Endodermal cell (in vitro differentiated cells): ENCODE measurements around the gene C4orf50. TPM values are rescaled to one million over a fixed set of nuclear protein-coding genes. Genes with fewer than 3 reads are reported as not detected.
A peak's percentile ranks its signal among the peaks of the same experiment; 100 is the strongest.

Experiments used
- DNase-seq: peaks from one replicate; pipeline ENCODE4 v3.0.0-alpha.2; 2017
- H3K27ac ChIP-seq: 2 replicates; pipeline ENCODE4 v1.5.1; 2013; ENCODE audit warnings: mild to moderate bottlenecking, low read depth, low read length, moderate library complexity
- H3K27me3 ChIP-seq: 2 replicates; pipeline ENCODE4 v1.6.1; 2013; ENCODE audit warnings: mild to moderate bottlenecking, low read length, moderate library complexity; ENCODE audit not compliant: insufficient read depth, control insufficient read depth, poor library complexity, severe bottlenecking
- H3K36me3 ChIP-seq: 2 replicates; pipeline ENCODE4 v1.7.0; 2013; ENCODE audit warnings: mild to moderate bottlenecking, low read length, moderate library complexity; ENCODE audit not compliant: control insufficient read depth, insufficient read depth
- H3K4me1 ChIP-seq: one replicate; pipeline ENCODE4 v1.7.0; 2013; ENCODE audit warnings: low read length; ENCODE audit not compliant: control insufficient read depth, insufficient read depth
- H3K4me3 ChIP-seq: 2 replicates; pipeline ENCODE4 v1.5.1; 2013; ENCODE audit warnings: mild to moderate bottlenecking, low read length, moderate library complexity
- H3K9ac ChIP-seq: 2 replicates; pipeline ENCODE4 v1.6.1; 2013; ENCODE audit warnings: mild to moderate bottlenecking, low read length, moderate library complexity; ENCODE audit not compliant: poor library complexity, severe bottlenecking; ENCODE audit errors: extremely low read depth
- H3K9me3 ChIP-seq: 2 replicates; pipeline ENCODE4 v1.6.1; 2013; ENCODE audit warnings: mild to moderate bottlenecking, low read length, moderate library complexity; ENCODE audit not compliant: control insufficient read depth
- H3K27ac Mint-ChIP-seq: 2 replicates; pipeline ENCODE4 v1.8.0; 2020; ENCODE audit warnings: mixed read lengths
- H3K27me3 Mint-ChIP-seq: 2 replicates; pipeline ENCODE4 v1.8.0; 2021; ENCODE audit warnings: mild to moderate bottlenecking, mixed read lengths; ENCODE audit not compliant: insufficient read depth
- H3K36me3 Mint-ChIP-seq: 2 replicates; pipeline ENCODE4 v1.8.0; 2020; ENCODE audit warnings: low read depth, mixed read lengths
- H3K4me1 Mint-ChIP-seq: 2 replicates; pipeline ENCODE4 v1.8.0; 2020; ENCODE audit warnings: mixed read lengths
- H3K4me3 Mint-ChIP-seq: 2 replicates; pipeline ENCODE4 v1.8.0; 2020; ENCODE audit warnings: mild to moderate bottlenecking, moderate library complexity, mixed read lengths
- H3K9me3 Mint-ChIP-seq: 2 replicates; pipeline ENCODE4 v1.8.0; 2020; ENCODE audit warnings: mild to moderate bottlenecking, mixed read lengths
- WGBS, 2 experiments: methylation state at CpG; one replicate each; pipeline versions ENCODE4 v1.1.5 to v1.1.7; 2013; ENCODE audit warnings: missing lambda C conversion rate in 2 of 2, mixed read lengths in 1 of 2; ENCODE audit not compliant: insufficient coverage in 1 of 2, insufficient read length in 1 of 2; 5-methylcytosine and 5-hydroxymethylcytosine counted together
- total RNA-seq, 2 donors: library from RNA; stranded (reverse); fragmentation: NEBNext Ultra II Directional in 1 of 2; extraction: Animal tissue kit (Norgen Biotek cat#: 25700) in 1 of 2; gene quantifications; 2 replicates in 1 of 2; 3 replicates in 1 of 2; pipeline ENCODE4 v1.2.1, GENCODE V29; 2021
- TF ChIP-seq, protein P1 (sequence below): fragments of 200-600 bp; sonication (generic); conservative IDR thresholded peaks from 2 replicates; pipeline ENCODE4 v1.5.0; 2021; ENCODE audit warnings: antibody characterized with exemption, mild to moderate bottlenecking

Gene C4orf50
- total RNA-seq, 2 donors from 2014 or later: 0.84 to 1.6 TPM

DNA sequence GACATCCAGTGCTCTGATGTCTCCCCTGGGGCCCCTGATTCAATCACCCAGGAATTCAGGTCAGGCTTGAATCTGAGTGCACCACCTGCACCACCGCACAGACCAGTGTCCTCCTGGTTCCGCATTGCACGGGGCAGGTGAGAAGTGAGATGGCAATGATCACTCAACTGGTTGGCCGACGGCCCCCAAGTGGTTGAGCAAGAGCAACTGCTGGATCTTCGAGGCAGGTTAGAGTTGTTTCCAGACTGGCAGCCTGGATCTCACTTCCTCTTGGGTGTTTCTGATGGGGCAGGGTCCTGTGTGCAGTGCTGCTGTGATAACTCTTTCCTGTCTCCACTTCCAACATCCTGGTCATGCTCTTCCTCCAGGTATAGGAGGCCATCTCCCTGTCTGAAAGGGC is 50.4 kb downstream of the C4orf50 start:
- TF ChIP-seq, protein P1, sequence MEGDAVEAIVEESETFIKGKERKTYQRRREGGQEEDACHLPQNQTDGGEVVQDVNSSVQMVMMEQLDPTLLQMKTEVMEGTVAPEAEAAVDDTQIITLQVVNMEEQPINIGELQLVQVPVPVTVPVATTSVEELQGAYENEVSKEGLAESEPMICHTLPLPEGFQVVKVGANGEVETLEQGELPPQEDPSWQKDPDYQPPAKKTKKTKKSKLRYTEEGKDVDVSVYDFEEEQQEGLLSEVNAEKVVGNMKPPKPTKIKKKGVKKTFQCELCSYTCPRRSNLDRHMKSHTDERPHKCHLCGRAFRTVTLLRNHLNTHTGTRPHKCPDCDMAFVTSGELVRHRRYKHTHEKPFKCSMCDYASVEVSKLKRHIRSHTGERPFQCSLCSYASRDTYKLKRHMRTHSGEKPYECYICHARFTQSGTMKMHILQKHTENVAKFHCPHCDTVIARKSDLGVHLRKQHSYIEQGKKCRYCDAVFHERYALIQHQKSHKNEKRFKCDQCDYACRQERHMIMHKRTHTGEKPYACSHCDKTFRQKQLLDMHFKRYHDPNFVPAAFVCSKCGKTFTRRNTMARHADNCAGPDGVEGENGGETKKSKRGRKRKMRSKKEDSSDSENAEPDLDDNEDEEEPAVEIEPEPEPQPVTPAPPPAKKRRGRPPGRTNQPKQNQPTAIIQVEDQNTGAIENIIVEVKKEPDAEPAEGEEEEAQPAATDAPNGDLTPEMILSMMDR: peak; percentile 49
- DNase-seq: peak; percentile 56
- no peak overlapping the region for H3K9ac ChIP-seq
- no peaks in the 10 kb centered on the region for H3K4me1 ChIP-seq
- H3K27ac Mint-ChIP-seq: no peak overlapping the region
- H3K27me3 Mint-ChIP-seq: peaks cover 4% of the 10 kb centered on the region
- no peaks in the 10 kb centered on the region for H3K9me3 Mint-ChIP-seq
- H3K27ac ChIP-seq: no peak overlapping the region
- no peaks in the 10 kb centered on the region for H3K27me3 ChIP-seq
- H3K4me3 ChIP-seq: no peak overlapping the region
- H3K4me3 Mint-ChIP-seq: no peak overlapping the region
- H3K9me3 ChIP-seq: no peaks in the 10 kb centered on the region
- H3K36me3 ChIP-seq: no peaks in the 10 kb centered on the region
- H3K4me1 Mint-ChIP-seq: peaks cover 7% of the 10 kb centered on the region
- WGBS, 2 experiments: 55 to 56% methylated on average over 6 of the region's 6 CpGs
- H3K36me3 Mint-ChIP-seq: no peaks in the 10 kb centered on the region

DNA sequence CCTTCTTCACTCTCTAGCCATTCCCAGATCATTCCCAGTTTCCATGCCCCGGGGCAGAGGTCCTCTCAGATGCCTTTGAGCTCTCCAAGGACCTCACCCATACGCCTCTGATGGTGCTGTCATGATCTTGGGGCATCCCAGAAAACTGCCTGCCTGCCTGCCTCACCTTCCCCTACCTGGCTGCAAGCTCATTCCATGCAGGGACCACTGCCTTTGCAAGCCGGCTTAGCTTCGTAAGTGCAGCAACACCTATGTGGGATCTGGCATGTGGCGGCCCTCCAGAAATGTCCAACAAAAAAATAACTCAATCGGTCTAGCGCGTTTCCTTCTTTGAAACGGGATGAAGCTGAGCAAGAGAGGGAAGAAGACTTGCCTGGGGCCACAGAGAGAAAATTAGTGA is 53.0 kb downstream of the C4orf50 start:
- peaks cover under 1% of the 10 kb centered on the region for H3K4me1 Mint-ChIP-seq
- Histone ChIP-seq H3K27me3 (no peaks in the 10 kb centered on the region), H3K4me3 (no peak overlapping the region), H3K27ac (no peak overlapping the region), H3K4me1 (no peaks in the 10 kb centered on the region), H3K9me3 (no peaks in the 10 kb centered on the region), H3K36me3 (no peaks in the 10 kb centered on the region), H3K9ac (no peak overlapping the region)
- peaks cover 4% of the 10 kb centered on the region for H3K27me3 Mint-ChIP-seq
- no peak overlapping the region for H3K27ac Mint-ChIP-seq
- peak; percentile 28 for DNase-seq
- H3K4me3 Mint-ChIP-seq: no peak overlapping the region
- TF ChIP-seq, protein P1: no peak
- no peaks in the 10 kb centered on the region for H3K9me3 Mint-ChIP-seq
- WGBS, 2 experiments: 90 to 93% methylated on average over 6 to 9 of the region's 9 CpGs
- H3K36me3 Mint-ChIP-seq: no peaks in the 10 kb centered on the region

DNA sequence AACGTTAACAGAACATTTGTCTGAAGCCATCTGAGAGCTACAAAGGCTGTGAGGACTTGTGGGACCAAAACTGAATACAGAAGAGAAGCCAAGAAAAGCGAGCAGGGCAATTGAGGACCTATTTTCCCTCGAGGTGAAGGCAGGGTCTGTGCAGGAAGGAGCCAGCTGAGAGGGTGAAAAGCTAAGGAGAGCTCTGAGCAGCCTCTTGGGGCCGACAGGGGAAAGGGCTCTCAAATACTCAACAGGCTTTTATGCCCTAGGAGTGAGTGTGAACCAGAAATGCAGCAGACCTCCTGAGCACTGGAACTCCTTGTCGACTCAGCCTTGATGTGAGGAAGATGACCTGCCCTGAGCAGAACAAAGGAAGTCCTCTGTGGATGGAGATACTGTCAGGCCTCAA is 54.2 kb downstream of the C4orf50 start:
- H3K9me3 Mint-ChIP-seq: no peaks in the 10 kb centered on the region
- WGBS, 2 experiments: 50 to 73% methylated on average over 5 of the region's 5 CpGs
- H3K27ac Mint-ChIP-seq: no peak overlapping the region
- TF ChIP-seq, protein P1: no peak
- Histone ChIP-seq H3K9me3 (no peaks in the 10 kb centered on the region), H3K4me1 (no peaks in the 10 kb centered on the region), H3K27me3 (no peaks in the 10 kb centered on the region), H3K27ac (no peak overlapping the region), H3K36me3 (no peaks in the 10 kb centered on the region), H3K9ac (no peak overlapping the region), H3K4me3 (no peak overlapping the region)
- DNase-seq: peak; percentile 57
- H3K4me3 Mint-ChIP-seq: no peak overlapping the region
- no peaks in the 10 kb centered on the region for H3K36me3 Mint-ChIP-seq
- H3K4me1 Mint-ChIP-seq: no peaks in the 10 kb centered on the region
- peaks cover 4% of the 10 kb centered on the region for H3K27me3 Mint-ChIP-seq
